Measurements from ENCODE around the gene FOXP1. TPM values are rescaled to one million over a fixed set of nuclear protein-coding genes. Genes with fewer than 3 reads are reported as not detected.

The FOXP1 gene
- polyA plus RNA-seq, 1 donor (not counting 4 experiments of a cell fraction or from before 2014, with no cell fraction given): 14.6 TPM

DNA sequence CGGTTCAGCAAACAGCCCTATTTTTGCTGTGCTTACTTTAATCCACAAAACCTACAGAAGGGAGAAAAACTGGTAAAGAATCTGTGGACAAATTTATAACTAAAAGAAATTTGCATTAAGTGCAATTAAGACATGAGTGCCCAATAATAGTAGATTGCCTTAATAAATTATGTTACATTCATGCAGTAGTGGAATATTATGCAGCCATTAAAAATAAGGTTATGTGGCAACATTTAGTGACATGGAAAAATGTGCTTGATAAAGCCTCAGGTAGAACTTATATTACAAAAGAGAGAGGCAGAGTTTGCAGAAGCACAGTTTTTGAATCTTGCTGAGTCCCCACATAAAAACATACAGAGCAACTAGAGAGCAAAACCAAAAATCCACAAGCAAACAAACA is 253.0 kb downstream of the FOXP1 start:
- Histone ChIP-seq H2AFZ (ENCODE audit: control insufficient read depth, low read length) (no peak overlapping the region), H3K4me2 (ENCODE audit: control insufficient read depth, extremely low read depth, insufficient read depth, low read depth, low read length) (no peak overlapping the region), H3K4me3 (ENCODE audit: control insufficient read depth in 2 of 3, extremely low read depth in 1 of 3, insufficient read depth in 2 of 3, low read depth in 1 of 3, low read length in 3 of 3) (no peak overlapping the region), H3K27me3 (ENCODE audit: control insufficient read depth, extremely low read depth, insufficient read depth, low read length) (no peaks in the 10 kb centered on the region), H3K79me2 (ENCODE audit: control insufficient read depth, insufficient read depth, low read length) (no peaks in the 10 kb centered on the region), H3K9ac (ENCODE audit: control insufficient read depth, extremely low read depth, insufficient read depth, low read length) (no peak overlapping the region), H4K20me1 (ENCODE audit: control insufficient read depth, extremely low read depth, insufficient read depth, low read length) (no peaks in the 10 kb centered on the region), H3K4me1 (ENCODE audit: control insufficient read depth, extremely low read depth, insufficient read depth, low read length) (no peaks in the 10 kb centered on the region), H3K9me3 (ENCODE audit: control insufficient read depth, low read depth, low read length) (no peaks in the 10 kb centered on the region), H3K27ac (ENCODE audit: control insufficient read depth, insufficient read depth, low read length) (no peak overlapping the region), H3K9me1 (ENCODE audit: control insufficient read depth, extremely low read depth, insufficient read depth, low read length) (no peaks in the 10 kb centered on the region), H3K36me3 (ENCODE audit: control insufficient read depth in 2 of 2, extremely low read depth in 1 of 2, insufficient read depth in 2 of 2, low read length in 2 of 2) (no peaks in the 10 kb centered on the region)
- FAIRE-seq: no peak
- no peak for DNase-seq (ENCODE audit: low read depth, low spot score)
- dilution Hi-C loops (cut with MboI; ENCODE audit: extremely low pct_ligation_motif_present, low sequenced_read_pairs): no loop called here
- no peak for TF ChIP-seq EZH2 (IDR thresholded peaks at IDR 0.05; ENCODE audit: low read length)
- TF ChIP-seq CTCF (optimal IDR thresholded peaks at IDR 0.05 in 1 of 3, IDR thresholded peaks at IDR 0.05 in 1 of 3, conservative IDR thresholded peaks at IDR 0.05 in 1 of 3; ENCODE audit: extremely low read depth in 1 of 3, insufficient read depth in 2 of 3, low read length in 3 of 3): no peak

GRCh38 chr3:71329817-71330216 is 253.7 kb downstream of the FOXP1 start:
- Histone ChIP-seq H3K4me1 (ENCODE audit: control insufficient read depth, extremely low read depth, insufficient read depth, low read length) (no peaks in the 10 kb centered on the region), H3K79me2 (ENCODE audit: control insufficient read depth, insufficient read depth, low read length) (no peaks in the 10 kb centered on the region), H4K20me1 (ENCODE audit: control insufficient read depth, extremely low read depth, insufficient read depth, low read length) (no peaks in the 10 kb centered on the region), H3K9me1 (ENCODE audit: control insufficient read depth, extremely low read depth, insufficient read depth, low read length) (no peaks in the 10 kb centered on the region), H3K27me3 (ENCODE audit: control insufficient read depth, extremely low read depth, insufficient read depth, low read length) (no peaks in the 10 kb centered on the region), H3K4me3 (ENCODE audit: control insufficient read depth in 2 of 3, extremely low read depth in 1 of 3, insufficient read depth in 2 of 3, low read depth in 1 of 3, low read length in 3 of 3) (no peak overlapping the region), H3K36me3 (ENCODE audit: control insufficient read depth in 2 of 2, extremely low read depth in 1 of 2, insufficient read depth in 2 of 2, low read length in 2 of 2) (no peaks in the 10 kb centered on the region), H3K9me3 (ENCODE audit: control insufficient read depth, low read depth, low read length) (no peaks in the 10 kb centered on the region), H2AFZ (ENCODE audit: control insufficient read depth, low read length) (no peak overlapping the region), H3K4me2 (ENCODE audit: control insufficient read depth, extremely low read depth, insufficient read depth, low read depth, low read length) (no peak overlapping the region), H3K27ac (ENCODE audit: control insufficient read depth, insufficient read depth, low read length) (no peak overlapping the region), H3K9ac (ENCODE audit: control insufficient read depth, extremely low read depth, insufficient read depth, low read length) (no peak overlapping the region)
- FAIRE-seq: no peak
- dilution Hi-C loops (cut with MboI; ENCODE audit: extremely low pct_ligation_motif_present, low sequenced_read_pairs): no loop called here
- DNase-seq (ENCODE audit: low read depth, low spot score): no peak
- TF ChIP-seq CTCF (optimal IDR thresholded peaks at IDR 0.05 in 1 of 3, IDR thresholded peaks at IDR 0.05 in 1 of 3, conservative IDR thresholded peaks at IDR 0.05 in 1 of 3; ENCODE audit: extremely low read depth in 1 of 3, insufficient read depth in 2 of 3, low read length in 3 of 3) (no peak), EZH2 (IDR thresholded peaks at IDR 0.05; ENCODE audit: low read length) (no peak)

Measured in keratinocyte (primary cell).